Nephron (organoid): Measurements from ENCODE around the gene LRRC73.

Experiments
- H3K27ac Mint-ChIP-seq, 3 experiments: 2 replicates each; pipeline ENCODE4 v1.8.0; 2020; ENCODE audit warnings: mixed read lengths in 3 of 3, mild to moderate bottlenecking in 2 of 3, moderate library complexity in 1 of 3
- H3K27me3 Mint-ChIP-seq: 2 replicates; pipeline ENCODE4 v1.8.0; 2021; ENCODE audit warnings: low read depth, mild to moderate bottlenecking, moderate library complexity, mixed read lengths
- H3K36me3 Mint-ChIP-seq: 2 replicates; pipeline ENCODE4 v1.8.0; 2020; ENCODE audit warnings: low read depth, mixed read lengths
- H3K4me1 Mint-ChIP-seq: 2 replicates; pipeline ENCODE4 v1.8.0; 2020; ENCODE audit warnings: mixed read lengths
- H3K4me3 Mint-ChIP-seq, 3 experiments: 2 replicates each; pipeline ENCODE4 v1.8.0; 2020; ENCODE audit warnings: mild to moderate bottlenecking in 3 of 3, mixed read lengths in 3 of 3, moderate library complexity in 2 of 3
- H3K9me3 Mint-ChIP-seq: 2 replicates; pipeline ENCODE4 v1.8.0; 2020; ENCODE audit warnings: mixed read lengths
- TF ChIP-seq, protein P1 (sequence below), 3 experiments: fragments of 200-600 bp; sonication (generic); IDR thresholded peaks; one replicate each; pipeline ENCODE4 v1.5.0; 2021; ENCODE audit warnings: antibody characterized with exemption in 3 of 3; ENCODE audit not compliant: unreplicated experiment in 3 of 3

The LRRC73 gene

DNA sequence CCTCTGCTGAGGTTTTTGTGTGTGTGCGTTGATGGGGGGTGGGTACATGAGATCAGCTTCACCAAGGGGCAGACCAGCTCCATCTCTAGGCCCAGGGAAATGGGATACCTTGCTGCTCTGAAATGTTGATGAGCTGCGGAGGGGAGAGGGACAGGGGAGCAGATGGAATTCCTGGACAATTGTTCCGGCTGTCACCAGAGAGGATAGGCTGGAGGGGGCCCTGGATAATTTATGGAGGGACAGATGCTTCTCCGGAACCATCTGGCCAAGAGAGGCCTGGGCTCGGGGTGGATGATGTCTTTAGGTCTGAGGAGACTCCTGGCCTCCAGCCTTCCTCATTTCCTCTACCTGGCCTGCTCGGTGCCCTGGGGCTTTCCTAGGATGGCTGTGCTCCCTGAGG is 34.6 kb downstream of the LRRC73 start:
- H3K4me1 Mint-ChIP-seq = peaks cover 35% of the 10 kb centered on the region
- H3K27me3 Mint-ChIP-seq = peaks cover 6% of the 10 kb centered on the region
- no peaks in the 10 kb centered on the region for H3K9me3 Mint-ChIP-seq
- peak overlapping the region in 2 of 3 experiments; percentile 69 to 72 for H3K4me3 Mint-ChIP-seq
- H3K27ac Mint-ChIP-seq = peak overlapping the region; percentile 37 to 70 (median 54)
- H3K36me3 Mint-ChIP-seq = no peaks in the 10 kb centered on the region
- TF ChIP-seq, protein P1, sequence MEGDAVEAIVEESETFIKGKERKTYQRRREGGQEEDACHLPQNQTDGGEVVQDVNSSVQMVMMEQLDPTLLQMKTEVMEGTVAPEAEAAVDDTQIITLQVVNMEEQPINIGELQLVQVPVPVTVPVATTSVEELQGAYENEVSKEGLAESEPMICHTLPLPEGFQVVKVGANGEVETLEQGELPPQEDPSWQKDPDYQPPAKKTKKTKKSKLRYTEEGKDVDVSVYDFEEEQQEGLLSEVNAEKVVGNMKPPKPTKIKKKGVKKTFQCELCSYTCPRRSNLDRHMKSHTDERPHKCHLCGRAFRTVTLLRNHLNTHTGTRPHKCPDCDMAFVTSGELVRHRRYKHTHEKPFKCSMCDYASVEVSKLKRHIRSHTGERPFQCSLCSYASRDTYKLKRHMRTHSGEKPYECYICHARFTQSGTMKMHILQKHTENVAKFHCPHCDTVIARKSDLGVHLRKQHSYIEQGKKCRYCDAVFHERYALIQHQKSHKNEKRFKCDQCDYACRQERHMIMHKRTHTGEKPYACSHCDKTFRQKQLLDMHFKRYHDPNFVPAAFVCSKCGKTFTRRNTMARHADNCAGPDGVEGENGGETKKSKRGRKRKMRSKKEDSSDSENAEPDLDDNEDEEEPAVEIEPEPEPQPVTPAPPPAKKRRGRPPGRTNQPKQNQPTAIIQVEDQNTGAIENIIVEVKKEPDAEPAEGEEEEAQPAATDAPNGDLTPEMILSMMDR (IDR thresholded peaks at IDR 0.05; ENCODE audit: unreplicated experiment in 3 of 3) = no peak

GRCh38 chr6:43472515-43472914 is 37.6 kb downstream of the LRRC73 start:
- Mint-ChIP-seq H3K27me3 (peaks cover 13% of the 10 kb centered on the region), H3K9me3 (no peaks in the 10 kb centered on the region)
- TF ChIP-seq, protein P1 (IDR thresholded peaks at IDR 0.05; ENCODE audit: unreplicated experiment in 3 of 3) = no peak

DNA sequence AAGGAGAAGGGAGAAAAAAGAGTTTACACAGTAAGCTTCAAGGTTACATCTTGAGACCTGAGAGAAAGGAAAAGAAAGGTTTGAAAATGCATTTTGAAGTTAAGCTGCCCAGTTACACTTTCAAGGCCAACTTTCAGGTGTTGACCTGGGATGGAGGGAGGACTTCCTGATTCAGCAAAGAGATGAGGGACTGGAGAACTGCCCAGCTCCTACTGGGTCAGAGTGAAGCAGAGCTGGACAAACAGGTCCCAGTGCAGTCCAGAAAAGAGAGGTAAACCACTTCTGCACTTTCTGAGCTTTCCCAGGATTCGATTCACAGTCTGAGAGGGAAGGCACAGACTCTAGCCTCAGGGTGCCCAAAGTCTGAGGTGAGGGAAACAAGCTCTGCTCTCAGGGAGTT is 38.7 kb downstream of the LRRC73 start:
- Mint-ChIP-seq H3K27ac (no peak overlapping the region), H3K4me1 (peaks cover 7% of the 10 kb centered on the region)

More at GRCh38 chr6:43472515-43472914, 37.6 kb downstream of the LRRC73 start:
- Mint-ChIP-seq H3K4me3 (no peak overlapping the region), H3K36me3 (no peaks in the 10 kb centered on the region), H3K4me1 (peaks cover 17% of the 10 kb centered on the region), H3K27ac (no peak overlapping the region)

DNA sequence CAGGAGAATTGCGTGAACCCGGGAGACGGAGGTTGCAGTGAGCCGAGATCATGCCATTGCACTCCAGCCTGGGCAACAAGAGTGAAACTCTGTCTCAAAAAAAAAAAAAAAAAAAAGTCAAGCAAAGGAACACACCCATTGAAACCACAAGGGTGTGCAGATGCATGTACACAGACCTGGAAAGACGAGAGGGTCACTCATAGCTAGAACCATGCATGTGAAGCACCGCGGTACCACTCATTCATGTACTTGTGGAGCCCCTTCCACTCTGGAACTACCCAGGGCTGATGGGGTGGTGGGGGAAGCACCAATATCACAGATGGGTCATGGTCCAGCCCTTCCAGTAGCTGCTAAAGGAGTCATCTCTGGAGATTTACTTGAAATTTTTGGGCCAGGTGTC is 40.2 kb downstream of the LRRC73 start:
- TF ChIP-seq, protein P1 (IDR thresholded peaks at IDR 0.05; ENCODE audit: unreplicated experiment in 3 of 3) = no peak
- H3K36me3 Mint-ChIP-seq = no peaks in the 10 kb centered on the region
- H3K27ac Mint-ChIP-seq = no peak overlapping the region
- peaks cover 7% of the 10 kb centered on the region for H3K27me3 Mint-ChIP-seq
- H3K4me1 Mint-ChIP-seq = no peaks in the 10 kb centered on the region
- H3K4me3 Mint-ChIP-seq = no peak overlapping the region
- no peaks in the 10 kb centered on the region for H3K9me3 Mint-ChIP-seq

More for the DNA sequence above, 38.7 kb downstream of the LRRC73 start:
- Mint-ChIP-seq H3K4me3 (no peak overlapping the region), H3K9me3 (no peaks in the 10 kb centered on the region), H3K27me3 (peaks cover 13% of the 10 kb centered on the region), H3K36me3 (no peaks in the 10 kb centered on the region)
- TF ChIP-seq, protein P1 (IDR thresholded peaks at IDR 0.05; ENCODE audit: unreplicated experiment in 3 of 3) = no peak

DNA sequence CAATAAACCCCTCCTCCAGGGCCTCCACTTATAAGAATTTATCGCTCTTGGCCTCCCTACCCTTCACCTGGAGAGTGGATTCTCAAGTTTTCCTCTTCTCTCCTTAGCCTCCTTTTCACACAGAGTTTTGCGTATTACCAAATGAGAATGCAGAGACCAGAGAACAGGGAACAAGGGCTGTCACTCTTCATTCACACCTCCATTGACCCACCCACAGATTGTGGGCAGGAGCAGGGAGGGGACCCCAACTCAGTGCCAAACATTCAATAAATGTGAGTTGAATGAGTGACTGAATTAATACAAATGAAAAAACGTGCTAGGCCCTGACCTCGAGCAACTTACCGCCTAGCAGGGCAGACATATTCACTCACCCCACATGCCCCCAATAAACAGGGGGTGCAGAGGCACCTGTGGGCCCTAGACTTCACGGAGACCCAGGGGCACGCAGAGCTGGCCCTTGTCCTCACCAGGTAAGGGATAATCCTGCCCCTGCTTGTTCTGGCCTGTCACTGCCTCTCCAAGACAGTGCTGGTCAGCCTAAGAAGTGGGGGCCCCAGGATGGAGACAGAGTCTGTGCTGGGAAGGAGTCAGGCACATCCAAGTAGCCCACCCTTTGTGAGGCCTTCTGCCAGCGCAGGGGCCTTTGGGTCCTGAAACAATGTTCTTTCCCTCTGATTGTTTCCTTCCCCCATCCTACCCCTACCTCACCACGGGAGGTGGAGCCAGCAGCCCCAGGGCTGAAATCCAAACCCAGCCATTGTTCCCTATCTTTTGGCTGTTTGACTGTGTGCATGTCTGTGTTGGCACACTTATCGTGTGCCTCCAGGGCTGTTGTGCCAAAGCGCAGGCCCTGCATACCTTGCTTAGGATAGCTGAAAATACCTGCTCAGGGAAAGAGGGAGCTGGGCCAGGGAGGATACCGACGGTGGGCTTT is 41.1 kb downstream of the LRRC73 start:
- Mint-ChIP-seq H3K4me3 (no peak overlapping the region), H3K9me3 (no peaks in the 10 kb centered on the region), H3K4me1 (no peaks in the 10 kb centered on the region), H3K36me3 (no peaks in the 10 kb centered on the region), H3K27me3 (peaks cover 12% of the 10 kb centered on the region), H3K27ac (no peak overlapping the region)
- TF ChIP-seq, protein P1 (IDR thresholded peaks at IDR 0.05; ENCODE audit: unreplicated experiment in 3 of 3) = no peak
